Measurements from ENCODE around the gene BICD2.

Gene BICD2

GRCh38 chr9:92717201-92718085, 47.2 kb downstream of the BICD2 start:
- no peaks in the 10 kb centered on the region for H3K79me2 ChIP-seq (ENCODE audit: insufficient read depth, low read depth)
- no peaks in the 10 kb centered on the region for H3K27me3 ChIP-seq (ENCODE audit: insufficient read depth, low read depth)
- TF ChIP-seq CTCF (conservative IDR thresholded peaks at IDR 0.05; ENCODE audit: low read depth, low read length): no peak
- 0 out of 2 replicates have a peak, but pooled peaks cover 10% of the 10 kb centered on the region for H3K36me3 ChIP-seq (ENCODE audit: insufficient read depth)
- no peak overlapping the region for H3K9ac ChIP-seq
- H4K20me1 ChIP-seq (ENCODE audit: insufficient read depth): no peaks in the 10 kb centered on the region
- no peak overlapping the region for H3K4me3 ChIP-seq (IDR thresholded peaks at IDR 0.05; ENCODE audit: insufficient read depth, low read depth, low read length)
- H2AFZ ChIP-seq (ENCODE audit: low read depth): no peak overlapping the region
- H3K4me2 ChIP-seq: no peak overlapping the region
- no peak overlapping the region for H3K27ac ChIP-seq
- H3K4me1 ChIP-seq (ENCODE audit: low read depth, poor library complexity, severe bottlenecking): peaks cover 20% of the 10 kb centered on the region

DNA sequence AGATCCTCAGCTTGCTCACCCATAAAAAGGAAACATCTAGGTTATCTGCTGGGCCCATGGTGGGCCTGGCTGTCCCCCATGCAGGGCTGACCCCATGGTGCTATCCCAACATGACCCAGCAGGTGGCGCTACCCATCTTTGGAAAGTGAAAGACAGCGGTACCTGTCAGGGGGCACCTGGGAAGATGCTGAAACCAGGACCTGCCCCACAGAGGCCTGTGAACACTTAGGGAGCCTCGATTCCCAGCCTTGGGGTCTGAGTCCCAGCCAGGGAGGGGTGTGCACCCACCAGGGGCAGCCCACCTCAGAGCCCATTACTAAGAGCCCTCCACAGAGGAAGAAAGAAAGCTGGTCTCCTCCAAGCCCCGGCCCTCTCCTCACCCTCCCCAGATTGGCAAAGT, 48.1 kb downstream of the BICD2 start:
- H4K20me1 ChIP-seq (ENCODE audit: insufficient read depth): no peaks in the 10 kb centered on the region
- no peak overlapping the region for H3K4me3 ChIP-seq (IDR thresholded peaks at IDR 0.05; ENCODE audit: insufficient read depth, low read depth, low read length)
- 0 out of 2 replicates have a peak, but pooled peaks cover 10% of the 10 kb centered on the region for H3K36me3 ChIP-seq (ENCODE audit: insufficient read depth)
- no peak overlapping the region for H3K4me2 ChIP-seq
- H3K79me2 ChIP-seq (ENCODE audit: insufficient read depth, low read depth): no peaks in the 10 kb centered on the region
- peaks cover 27% of the 10 kb centered on the region for H3K4me1 ChIP-seq (ENCODE audit: low read depth, poor library complexity, severe bottlenecking)
- no peak overlapping the region for H2AFZ ChIP-seq (ENCODE audit: low read depth)
- H3K27me3 ChIP-seq (ENCODE audit: insufficient read depth, low read depth): no peaks in the 10 kb centered on the region
- H3K27ac ChIP-seq: no peak overlapping the region
- TF ChIP-seq CTCF (conservative IDR thresholded peaks at IDR 0.05; ENCODE audit: low read depth, low read length): peak; percentile 97
- H3K9ac ChIP-seq: no peak overlapping the region

GRCh38 chr9:92715488-92716231, 49.0 kb downstream of the BICD2 start:
- H3K36me3 ChIP-seq (ENCODE audit: insufficient read depth): 0 out of 2 replicates have a peak, but pooled peaks cover 8% of the 10 kb centered on the region

More at GRCh38 chr9:92715488-92716231, 49.0 kb downstream of the BICD2 start:
- no peak overlapping the region for H3K27ac ChIP-seq
- no peak overlapping the region for H3K9ac ChIP-seq
- no peak overlapping the region for H3K4me2 ChIP-seq
- H3K4me3 ChIP-seq (IDR thresholded peaks at IDR 0.05; ENCODE audit: insufficient read depth, low read depth, low read length): no peak overlapping the region
- no peaks in the 10 kb centered on the region for H4K20me1 ChIP-seq (ENCODE audit: insufficient read depth)
- no peaks in the 10 kb centered on the region for H3K79me2 ChIP-seq (ENCODE audit: insufficient read depth, low read depth)
- H3K27me3 ChIP-seq (ENCODE audit: insufficient read depth, low read depth): no peaks in the 10 kb centered on the region
- no peak for TF ChIP-seq CTCF (conservative IDR thresholded peaks at IDR 0.05; ENCODE audit: low read depth, low read length)
- no peak overlapping the region for H2AFZ ChIP-seq (ENCODE audit: low read depth)
- H3K4me1 ChIP-seq (ENCODE audit: low read depth, poor library complexity, severe bottlenecking): peaks cover 27% of the 10 kb centered on the region
